Measurements from ENCODE around the gene FBXO11.

GRCh38 chr2:47870641-47871540, 35.4 kb downstream of the FBXO11 start:
- TF ChIP-seq FOXM1 (IDR thresholded peaks at IDR 0.05; ENCODE audit: low read depth, low read length): no peak
- TF ChIP-seq SKIL (IDR thresholded peaks at IDR 0.05; ENCODE audit: low read depth, poor library complexity, severe bottlenecking): no peak
- no peak for TF ChIP-seq EGR1 (IDR thresholded peaks at IDR 0.05; ENCODE audit: borderline replicate concordance in 1 of 2, low read depth in 2 of 2, low read length in 2 of 2)
- no peak for TF ChIP-seq USF2 (IDR thresholded peaks at IDR 0.05; ENCODE audit: borderline replicate concordance, low read depth, low read length)
- TF ChIP-seq MAX (IDR thresholded peaks at IDR 0.05; ENCODE audit: low read depth, low read length): no peak

All from GM12878 (cell line).